Activated CD4-positive, alpha-beta memory T cell treated with anti-CD3 and anti-CD28 coated beads, Interleukin-2, amount 10 ng/mL, durations not matched to agents 7 days and 5 days (primary cell): Measurements from ENCODE around the gene BLVRB. TPM values are rescaled to one million over a fixed set of nuclear protein-coding genes. Genes with fewer than 3 reads are reported as not detected.

ENCODE experiments used
- CTCF ChIA-PET: fragments of 350-600 bp; sonication (Branson Sonifier 250); formaldehyde crosslinking; loops from one replicate; lab custom pipeline; 2021; ENCODE audit warnings: antibody characterized with exemption, inconsistent platforms; lab: Charles Lee
- POLR2A ChIA-PET: fragments of 350-600 bp; sonication (Branson Sonifier 250); formaldehyde crosslinking; loops from one replicate; lab custom pipeline; 2021; ENCODE audit warnings: antibody characterized with exemption; lab: Charles Lee
- DNase-seq: peaks from one replicate; pipeline ENCODE4 v3.0.0-alpha.2; 2020
- H3K27ac Mint-ChIP-seq: one replicate; pipeline ENCODE4 v1.8.0; 2021; ENCODE audit warnings: mild to moderate bottlenecking, mixed read lengths
- H3K27me3 Mint-ChIP-seq: one replicate; pipeline ENCODE4 v1.8.0; 2021; ENCODE audit warnings: mixed read lengths
- H3K36me3 Mint-ChIP-seq: one replicate; pipeline ENCODE4 v1.8.0; 2021; ENCODE audit warnings: low read depth, mixed read lengths
- H3K4me1 Mint-ChIP-seq: one replicate; pipeline ENCODE4 v1.8.0; 2021; ENCODE audit warnings: mixed read lengths
- H3K4me3 Mint-ChIP-seq: one replicate; pipeline ENCODE4 v1.8.0; 2021; ENCODE audit warnings: mild to moderate bottlenecking, mixed read lengths
- H3K9me3 Mint-ChIP-seq: one replicate; pipeline ENCODE4 v1.8.0; 2021; ENCODE audit warnings: mixed read lengths
- total RNA-seq, 2 experiments: library from RNA; stranded (reverse); gene quantifications; one replicate each; pipeline ENCODE4 v1.2.3, GENCODE V29; 2021

The BLVRB gene
- 10 to 100 TPM; 20.1 to 20.5 TPM for total RNA-seq

DNA sequence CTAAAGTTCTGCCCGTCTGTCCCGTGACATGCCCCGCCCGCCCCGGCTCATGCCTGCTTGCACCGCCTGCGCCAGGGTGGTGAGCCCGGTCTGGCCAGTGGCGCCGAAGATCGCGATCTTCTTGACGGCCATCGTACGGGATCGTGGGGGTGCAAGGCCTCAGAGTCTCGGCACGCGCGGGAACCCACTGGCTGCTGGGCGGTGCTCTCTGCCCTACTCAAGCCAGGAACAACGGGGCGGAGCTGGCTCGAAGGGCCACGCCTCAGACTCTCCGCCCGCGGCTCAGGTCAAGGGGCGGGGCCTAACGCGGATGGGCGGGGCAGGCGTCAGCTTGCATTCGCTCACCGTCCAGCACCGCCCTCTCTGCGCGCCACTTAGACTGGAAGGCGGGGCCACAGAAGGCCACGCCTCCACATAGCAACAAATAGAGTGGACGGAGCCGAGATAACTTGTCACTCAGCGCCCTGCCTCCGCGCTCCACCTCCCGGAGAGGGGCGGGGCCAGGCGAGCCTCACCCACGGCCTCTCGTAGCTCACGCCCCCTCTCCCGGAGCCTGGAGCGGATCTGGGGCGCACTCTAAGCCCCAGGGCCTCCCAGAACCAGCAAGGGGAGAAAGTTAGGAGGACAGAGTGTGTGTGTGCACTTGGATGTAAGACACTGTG is at the start of gene BLVRB:
Gene BLVRB (minus strand): TSS at position 189 of the 662 bp plus-strand sequence. CDS start 57 bp downstream, at position 132.
- Mint-ChIP-seq H3K27me3 (peaks cover 23% of the 10 kb centered on the region), H3K9me3 (no peaks in the 10 kb centered on the region), H3K4me1 (peaks cover 36% of the 10 kb centered on the region), H3K36me3 (peaks cover 6% of the 10 kb centered on the region), H3K27ac (peak within 1 kb of the TSS; percentile 70), H3K4me3 (peak within 1 kb of the TSS; percentile 87)
- CTCF ChIA-PET = interaction anchor here (0.7 to 4.0 kb wide), 20 partner anchors 10 to 341 kb away, joined by 3 to 51 read pairs (median 7); partner anchors contain the start of genes AKT2, C19orf47, PLD3 and SERTAD1
- DNase-seq = peak; percentile 100
- POLR2A ChIA-PET = interaction anchor here (0.9 to 3.3 kb wide), 14 partner anchors 19 to 144 kb away, joined by 3 to 26 read pairs (median 5); partner anchors contain the start of genes C19orf47, PLD3, SERTAD1 and SERTAD3

GRCh38 chr19:40513741-40514315 is 48.3 kb upstream of the BLVRB start:
- H3K27me3 Mint-ChIP-seq = peaks cover 46% of the 10 kb centered on the region
- no peaks in the 10 kb centered on the region for H3K36me3 Mint-ChIP-seq
- ChIA-PET POLR2A (no interaction called here), CTCF (interaction anchor here (1.4 kb wide), 1 partner anchor 209 kb away, joined by 8 read pairs; no protein-coding TSS in a partner anchor)
- no peak overlapping the region for H3K4me3 Mint-ChIP-seq
- peaks cover 2% of the 10 kb centered on the region for H3K4me1 Mint-ChIP-seq
- DNase-seq = no peak
- H3K9me3 Mint-ChIP-seq = no peaks in the 10 kb centered on the region
- H3K27ac Mint-ChIP-seq = no peak overlapping the region

DNA sequence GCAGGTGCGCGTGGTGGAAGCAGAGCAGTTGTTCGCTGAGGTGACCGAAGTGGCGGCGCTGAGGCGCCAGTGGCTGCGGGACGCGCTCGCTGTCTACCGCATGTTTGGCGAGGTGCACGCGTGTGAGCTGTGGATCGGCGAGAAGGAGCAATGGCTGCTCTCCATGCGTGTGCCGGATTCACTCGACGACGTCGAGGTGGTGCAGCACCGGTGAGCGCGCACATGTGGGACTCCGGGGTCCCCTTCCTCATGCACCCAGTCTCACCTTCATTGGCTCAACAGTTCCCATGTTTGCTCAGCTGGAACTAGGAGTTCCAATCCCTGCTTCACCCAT is 47.8 kb upstream of the BLVRB start:
- Mint-ChIP-seq H3K4me3 (no peak overlapping the region), H3K4me1 (peaks cover 2% of the 10 kb centered on the region), H3K36me3 (no peaks in the 10 kb centered on the region), H3K27me3 (peaks cover 49% of the 10 kb centered on the region), H3K27ac (no peak overlapping the region), H3K9me3 (no peaks in the 10 kb centered on the region)
- ChIA-PET CTCF (interaction anchor here (1.4 kb wide), 1 partner anchor 208 kb away, joined by 8 read pairs; no protein-coding TSS in a partner anchor), POLR2A (no interaction called here)
- no peak for DNase-seq

- Mint-ChIP-seq H3K27me3 (peaks cover 49% of the 10 kb centered on the region), H3K9me3 (no peaks in the 10 kb centered on the region), H3K4me3 (no peak overlapping the region), H3K27ac (no peak overlapping the region), H3K36me3 (no peaks in the 10 kb centered on the region), H3K4me1 (peaks cover 2% of the 10 kb centered on the region)
- CTCF ChIA-PET = interaction anchor here (1.4 kb wide), 1 partner anchor 207 kb away, joined by 8 read pairs; no protein-coding TSS in a partner anchor
- POLR2A ChIA-PET = no interaction called here
- DNase-seq = no peak
These were observed 47.2 kb upstream of the BLVRB start for GRCh38 chr19:40512473-40513344.

- no peak overlapping the region for H3K4me3 Mint-ChIP-seq
- CTCF ChIA-PET = interaction anchor here (0.5 to 1.4 kb wide), 2 partner anchors 207 to 353 kb away, joined by 3 to 8 read pairs; no protein-coding TSS in a partner anchor
- no peaks in the 10 kb centered on the region for H3K9me3 Mint-ChIP-seq
- no peak overlapping the region for H3K27ac Mint-ChIP-seq
- H3K4me1 Mint-ChIP-seq = peaks cover 2% of the 10 kb centered on the region
- peaks cover 47% of the 10 kb centered on the region for H3K27me3 Mint-ChIP-seq
- DNase-seq = no peak
- POLR2A ChIA-PET = no interaction called here
- no peaks in the 10 kb centered on the region for H3K36me3 Mint-ChIP-seq
These were observed 46.5 kb upstream of the BLVRB start for GRCh38 chr19:40512110-40512472.

GRCh38 chr19:40511487-40511886 is 45.9 kb upstream of the BLVRB start:
- no peak overlapping the region for H3K4me3 Mint-ChIP-seq
- no peak for DNase-seq
- no peaks in the 10 kb centered on the region for H3K9me3 Mint-ChIP-seq
- H3K36me3 Mint-ChIP-seq = no peaks in the 10 kb centered on the region
- peaks cover 44% of the 10 kb centered on the region for H3K27me3 Mint-ChIP-seq
- POLR2A ChIA-PET = no interaction called here
- H3K4me1 Mint-ChIP-seq = peaks cover 2% of the 10 kb centered on the region
- H3K27ac Mint-ChIP-seq = no peak overlapping the region
- CTCF ChIA-PET = interaction anchor here (0.5 to 1.6 kb wide), 2 partner anchors 8 to 354 kb away, joined by 3 to 4 read pairs; no protein-coding TSS in a partner anchor

DNA sequence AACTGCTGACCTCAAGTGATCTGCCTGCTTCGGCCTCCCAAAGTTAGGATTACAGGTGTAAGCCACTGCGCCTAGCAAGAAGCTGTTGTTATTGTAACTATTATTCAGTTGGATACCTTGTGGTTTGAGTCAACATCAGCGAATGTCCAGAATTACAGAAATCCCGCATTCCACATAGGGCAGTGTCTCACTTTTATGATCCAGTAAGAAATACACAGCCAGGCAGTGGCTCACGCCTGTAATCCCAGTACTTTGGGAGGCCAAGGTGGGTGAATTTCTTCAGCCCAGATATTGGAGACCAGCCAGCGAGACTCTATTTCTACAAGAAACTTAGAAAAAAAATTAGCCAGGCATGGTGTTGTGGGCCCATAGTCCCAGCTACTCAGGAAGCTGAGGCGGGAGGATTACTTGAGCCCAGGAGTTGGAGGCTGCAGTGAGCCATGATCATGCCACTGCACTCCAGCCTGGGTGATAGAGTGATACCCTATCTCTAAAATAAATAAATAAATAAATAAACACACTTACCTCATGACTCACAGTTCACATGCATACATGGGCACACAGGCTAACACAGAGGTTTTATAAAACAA is 45.1 kb upstream of the BLVRB start:
- Mint-ChIP-seq H3K36me3 (no peaks in the 10 kb centered on the region), H3K4me1 (peaks cover 2% of the 10 kb centered on the region), H3K4me3 (no peak overlapping the region), H3K9me3 (no peaks in the 10 kb centered on the region), H3K27ac (no peak overlapping the region), H3K27me3 (peaks cover 44% of the 10 kb centered on the region)
- ChIA-PET CTCF (interaction anchor here (1.5 to 1.6 kb wide), 2 partner anchors 9 to 205 kb away, joined by 4 read pairs; no protein-coding TSS in a partner anchor), POLR2A (no interaction called here)
- DNase-seq = no peak

GRCh38 chr19:40508739-40509260 is 43.3 kb upstream of the BLVRB start:
- H3K4me3 Mint-ChIP-seq = no peak overlapping the region
- ChIA-PET CTCF (interaction anchor here (0.5 kb wide), 1 partner anchor 65 kb away, joined by 3 read pairs; no protein-coding TSS in a partner anchor), POLR2A (no interaction called here)
- DNase-seq = no peak
- H3K9me3 Mint-ChIP-seq = no peaks in the 10 kb centered on the region
- peaks cover 2% of the 10 kb centered on the region for H3K4me1 Mint-ChIP-seq
- H3K27me3 Mint-ChIP-seq = peaks cover 37% of the 10 kb centered on the region
- H3K36me3 Mint-ChIP-seq = no peaks in the 10 kb centered on the region
- H3K27ac Mint-ChIP-seq = no peak overlapping the region

GRCh38 chr19:40507892-40508291 is 42.3 kb upstream of the BLVRB start:
- Mint-ChIP-seq H3K27me3 (peaks cover 30% of the 10 kb centered on the region), H3K27ac (no peak overlapping the region), H3K9me3 (no peaks in the 10 kb centered on the region), H3K36me3 (no peaks in the 10 kb centered on the region), H3K4me1 (peaks cover 2% of the 10 kb centered on the region), H3K4me3 (no peak overlapping the region)
- no peak for DNase-seq
- POLR2A ChIA-PET = interaction anchor here (0.5 kb wide), 1 partner anchor 37 kb away, joined by 3 read pairs; no protein-coding TSS in a partner anchor
- CTCF ChIA-PET = interaction anchor here (0.6 kb wide), 1 partner anchor 127 kb away, joined by 4 read pairs; no protein-coding TSS in a partner anchor

- Mint-ChIP-seq H3K9me3 (no peaks in the 10 kb centered on the region), H3K27me3 (peaks cover 20% of the 10 kb centered on the region), H3K36me3 (no peaks in the 10 kb centered on the region), H3K27ac (no peak overlapping the region), H3K4me3 (no peak overlapping the region), H3K4me1 (no peaks in the 10 kb centered on the region)
- ChIA-PET CTCF (interaction anchor here (0.7 kb wide), 1 partner anchor 201 kb away, joined by 3 read pairs; no protein-coding TSS in a partner anchor), POLR2A (no interaction called here)
- no peak for DNase-seq
These were observed 40.6 kb upstream of the BLVRB start for GRCh38 chr19:40506099-40506498.

DNA sequence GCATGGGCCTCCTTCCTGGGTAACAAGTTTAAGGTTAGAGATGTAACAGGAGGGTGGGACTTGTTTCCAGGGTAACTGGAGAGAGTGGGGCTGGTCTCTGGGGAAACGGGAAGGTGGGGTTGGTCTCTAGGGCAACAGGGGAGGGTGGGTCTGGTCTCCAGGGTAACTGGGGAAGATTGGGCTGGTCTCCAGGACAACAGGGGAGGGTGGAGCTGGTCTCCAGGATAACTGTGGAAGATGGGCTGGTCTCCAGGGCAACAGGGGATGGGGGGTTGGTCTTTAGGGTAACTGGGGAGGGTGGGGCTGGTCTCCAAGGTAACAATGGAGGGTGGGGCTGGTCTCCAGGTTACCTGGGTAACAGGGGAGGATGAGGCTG is 37.8 kb upstream of the BLVRB start:
- no peaks in the 10 kb centered on the region for H3K4me1 Mint-ChIP-seq
- no peaks in the 10 kb centered on the region for H3K9me3 Mint-ChIP-seq
- H3K27ac Mint-ChIP-seq = no peak overlapping the region
- H3K4me3 Mint-ChIP-seq = no peak overlapping the region
- H3K36me3 Mint-ChIP-seq = no peaks in the 10 kb centered on the region
- POLR2A ChIA-PET = no interaction called here
- CTCF ChIA-PET = no interaction called here
- H3K27me3 Mint-ChIP-seq = peaks cover 4% of the 10 kb centered on the region
- no peak for DNase-seq

GRCh38 chr19:40502647-40503319 is 37.2 kb upstream of the BLVRB start:
- ChIA-PET POLR2A (no interaction called here), CTCF (no interaction called here)
- no peaks in the 10 kb centered on the region for H3K36me3 Mint-ChIP-seq
- peaks cover 4% of the 10 kb centered on the region for H3K27me3 Mint-ChIP-seq
- no peak overlapping the region for H3K4me3 Mint-ChIP-seq
- H3K4me1 Mint-ChIP-seq = no peaks in the 10 kb centered on the region
- no peaks in the 10 kb centered on the region for H3K9me3 Mint-ChIP-seq
- no peak overlapping the region for H3K27ac Mint-ChIP-seq
- DNase-seq = no peak
